Measurements from ENCODE around the gene SSUH2. TPM values are rescaled to one million over a fixed set of nuclear protein-coding genes. Genes with fewer than 3 reads are reported as not detected.

SSUH2 gene
- total RNA-seq, 1 experiment from 2014 or later = not detected

DNA sequence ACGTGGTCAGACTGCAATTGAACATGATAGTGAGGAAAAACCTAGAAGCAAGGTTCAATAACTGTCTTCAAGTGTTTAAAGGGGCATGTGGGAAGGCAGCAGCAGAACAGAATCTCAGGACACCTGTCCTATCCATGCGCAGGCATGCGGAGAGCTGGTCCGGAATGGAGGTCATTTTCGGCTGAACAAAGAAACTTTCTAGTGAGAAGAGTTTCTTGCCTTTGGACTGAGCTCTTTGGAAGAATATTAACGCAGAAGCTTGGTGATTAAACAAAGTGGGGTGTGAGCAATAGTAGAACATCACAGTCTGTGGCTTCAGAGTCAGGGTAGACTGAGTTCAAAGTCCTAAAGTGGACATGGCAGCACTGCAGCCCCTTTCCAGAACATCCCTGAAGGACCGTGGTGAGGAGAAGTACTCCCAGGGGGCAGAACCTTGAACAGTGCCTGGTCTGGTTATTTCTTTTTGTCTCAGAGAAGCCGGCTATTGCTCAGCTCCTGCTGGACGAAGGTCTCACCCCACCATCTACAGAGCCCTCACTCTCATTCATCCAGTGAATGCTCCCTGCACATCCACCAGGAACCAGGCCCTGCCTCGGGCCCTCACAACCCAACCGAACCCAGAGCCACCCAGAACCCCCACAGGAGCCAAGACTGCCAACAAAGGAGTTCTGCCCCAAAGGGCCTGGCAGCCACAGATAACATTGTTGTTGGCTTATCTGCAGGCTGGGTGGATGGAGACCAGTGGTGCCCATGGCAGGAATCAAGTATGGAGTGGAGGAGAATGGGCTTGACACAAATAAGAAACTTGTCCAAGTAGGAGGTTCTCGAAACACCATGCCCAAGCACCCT, 2.8 kb upstream of the SSUH2 start:
- in situ Hi-C loops (cut with HindIII; ENCODE audit: low pct_unique_long_range_greater_than_20kb, low sequenced_read_pairs) = no loop called here
- no peak for DNase-seq (ENCODE audit: low read depth, low spot score)

DNA sequence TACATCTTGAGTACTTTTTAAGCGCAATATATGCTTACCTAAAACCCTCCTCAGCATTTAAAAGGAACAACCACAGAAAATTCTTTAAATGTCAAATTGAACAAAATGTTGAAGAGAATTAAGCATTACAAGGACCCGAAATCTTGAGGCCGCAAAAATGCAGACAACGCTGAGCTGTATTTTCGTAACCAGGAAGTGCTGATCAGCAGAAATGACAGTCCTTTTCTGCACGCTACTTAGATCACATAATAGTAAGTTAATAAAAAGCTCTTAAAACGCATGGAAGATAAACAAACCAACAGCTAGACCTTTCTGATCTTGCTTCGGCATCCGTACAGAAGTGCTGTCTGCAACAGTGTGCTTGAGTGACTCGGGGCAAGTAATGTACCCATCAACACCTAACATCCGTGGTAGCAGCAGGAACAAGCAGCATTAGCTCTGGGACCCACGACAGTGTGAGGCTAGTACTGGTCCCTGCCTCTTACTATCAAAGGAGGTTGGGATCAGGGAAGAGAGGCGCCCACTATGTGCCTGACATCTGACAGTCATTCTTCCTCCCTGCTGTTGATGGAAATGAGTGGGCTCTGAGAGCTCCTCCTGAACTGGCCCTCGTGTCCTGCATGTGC, 1.8 kb upstream of the SSUH2 start:
- in situ Hi-C loops (cut with HindIII; ENCODE audit: low pct_unique_long_range_greater_than_20kb, low sequenced_read_pairs) = no loop called here

DNA sequence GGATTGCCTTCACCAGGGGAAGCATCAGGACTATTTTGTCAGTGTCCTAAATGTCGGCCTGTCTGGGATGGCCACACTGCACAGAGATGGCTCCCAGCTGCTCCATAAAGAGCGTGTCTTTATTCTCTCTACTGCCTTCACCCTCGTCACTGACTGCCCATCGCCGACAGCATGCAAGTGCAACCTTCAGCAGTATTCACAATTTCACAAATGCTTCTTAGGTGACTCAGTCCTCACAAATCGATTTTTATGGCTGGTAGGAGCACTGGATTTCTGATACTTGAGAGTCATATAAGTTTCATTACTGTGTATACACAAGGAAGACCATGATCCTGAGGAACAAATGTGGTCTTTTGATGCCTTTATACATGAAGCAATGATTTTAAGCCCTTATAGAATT, 1.1 kb upstream of the SSUH2 start:
- in situ Hi-C loops (cut with HindIII; ENCODE audit: low pct_unique_long_range_greater_than_20kb, low sequenced_read_pairs) = no loop called here
- DNase-seq (ENCODE audit: low read depth, low spot score) = no peak

More for the DNA sequence above, 1.8 kb upstream of the SSUH2 start:
- DNase-seq (ENCODE audit: low read depth, low spot score) = no peak

DNA sequence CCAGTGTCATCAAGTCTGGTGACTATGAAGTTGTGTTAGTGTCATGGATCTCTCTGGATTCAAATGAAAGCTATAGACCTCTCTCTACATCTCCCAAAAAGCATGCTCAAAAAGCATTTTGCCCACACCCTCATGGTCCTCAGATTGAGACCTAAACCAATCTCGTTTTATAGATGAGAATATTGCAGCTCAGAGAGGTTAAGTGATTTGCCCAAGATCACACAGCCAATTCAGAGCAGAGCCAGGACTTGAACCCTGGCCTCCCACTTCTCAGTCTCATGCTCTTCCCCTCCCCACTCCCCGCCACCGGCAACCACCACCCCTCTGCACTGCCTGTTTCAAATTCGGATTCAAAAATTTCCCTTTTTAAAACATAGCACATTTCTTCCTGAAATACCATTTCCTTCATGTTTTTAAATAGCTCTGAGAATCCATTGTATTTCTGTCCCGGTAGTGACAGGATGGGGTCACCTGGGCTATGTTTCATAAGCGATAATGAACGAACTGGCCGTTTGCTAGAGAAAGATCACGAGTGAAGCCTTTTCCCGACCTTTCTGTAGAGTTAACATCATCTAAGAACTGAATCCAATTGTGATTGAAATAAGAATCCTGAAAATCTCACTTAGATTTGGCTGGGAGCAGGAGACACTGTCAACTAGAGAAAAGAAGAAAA, 769 bp downstream of the SSUH2 start:
- DNase-seq (ENCODE audit: low read depth, low spot score) = no peak
- in situ Hi-C loops (cut with HindIII; ENCODE audit: low pct_unique_long_range_greater_than_20kb, low sequenced_read_pairs) = no loop called here

DNA sequence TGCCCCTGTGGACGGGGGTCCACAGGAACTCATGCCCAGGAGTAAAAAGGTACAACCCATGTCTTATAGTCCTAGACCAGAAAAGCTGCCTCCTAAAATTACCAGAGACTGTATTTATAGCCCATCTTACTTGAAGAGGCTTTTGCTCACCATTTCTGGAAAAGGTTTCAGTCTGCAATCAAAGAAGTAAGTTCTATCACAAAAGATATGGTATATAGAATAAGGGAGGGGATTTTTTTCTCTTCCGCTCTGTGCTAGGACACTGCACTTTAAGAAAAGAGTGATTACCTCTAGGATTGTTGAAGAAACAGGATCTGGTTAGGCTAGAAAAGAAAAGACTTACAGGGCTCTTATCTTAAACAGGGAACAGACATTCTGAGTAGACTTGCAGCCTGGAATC, 2.6 kb downstream of the SSUH2 start:
- in situ Hi-C loops (cut with HindIII; ENCODE audit: low pct_unique_long_range_greater_than_20kb, low sequenced_read_pairs) = no loop called here
- DNase-seq (ENCODE audit: low read depth, low spot score) = no peak

- in situ Hi-C loops (cut with HindIII; ENCODE audit: low pct_unique_long_range_greater_than_20kb, low sequenced_read_pairs) = no loop called here
These were observed 3.1 kb downstream of the SSUH2 start for GRCh38 chr3:8641472-8641871.

DNA sequence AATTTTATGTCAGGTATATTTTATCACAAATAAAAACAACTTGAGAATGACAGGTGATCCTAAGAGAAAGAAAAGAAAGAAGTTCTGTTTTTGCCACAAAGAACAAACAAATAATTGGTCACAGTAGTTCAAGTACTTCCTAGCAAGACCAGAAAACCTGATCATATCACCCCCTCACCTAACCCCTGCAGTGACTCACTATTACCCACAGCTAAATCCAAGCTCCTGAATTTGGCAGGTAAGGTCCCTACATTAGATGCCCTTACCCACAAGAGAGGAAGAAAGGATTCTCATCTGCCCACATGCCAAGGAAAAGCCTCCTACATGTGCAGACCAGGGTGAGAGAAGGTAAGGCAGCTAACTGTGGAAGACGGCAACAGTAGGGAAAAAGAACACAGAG, 4.4 kb downstream of the SSUH2 start:
- no peak for DNase-seq (ENCODE audit: low read depth, low spot score)
- in situ Hi-C loops (cut with HindIII; ENCODE audit: low pct_unique_long_range_greater_than_20kb, low sequenced_read_pairs) = no loop called here

More at GRCh38 chr3:8641472-8641871, 3.1 kb downstream of the SSUH2 start:
- no peak for DNase-seq (ENCODE audit: low read depth, low spot score)

GRCh38 chr3:8639659-8640000, 5.0 kb downstream of the SSUH2 start:
- in situ Hi-C loops (cut with HindIII; ENCODE audit: low pct_unique_long_range_greater_than_20kb, low sequenced_read_pairs) = no loop called here
- DNase-seq (ENCODE audit: low read depth, low spot score) = no peak

GRCh38 chr3:8638994-8639658, 5.5 kb downstream of the SSUH2 start:
- in situ Hi-C loops (cut with HindIII; ENCODE audit: low pct_unique_long_range_greater_than_20kb, low sequenced_read_pairs) = no loop called here
- DNase-seq (ENCODE audit: low read depth, low spot score) = no peak

- in situ Hi-C loops (cut with HindIII; ENCODE audit: low pct_unique_long_range_greater_than_20kb, low sequenced_read_pairs) = no loop called here
- no peak for DNase-seq (ENCODE audit: low read depth, low spot score)
These were observed 7.2 kb downstream of the SSUH2 start for GRCh38 chr3:8637348-8637747.

GRCh38 chr3:8635631-8636030, 9.0 kb downstream of the SSUH2 start:
- DNase-seq (ENCODE audit: low read depth, low spot score) = no peak
- in situ Hi-C loops (cut with HindIII; ENCODE audit: low pct_unique_long_range_greater_than_20kb, low sequenced_read_pairs) = no loop called here

GRCh38 chr3:8635125-8635524, 9.5 kb downstream of the SSUH2 start:
- in situ Hi-C loops (cut with HindIII; ENCODE audit: low pct_unique_long_range_greater_than_20kb, low sequenced_read_pairs) = no loop called here
- no peak for DNase-seq (ENCODE audit: low read depth, low spot score)

- in situ Hi-C loops (cut with HindIII; ENCODE audit: low pct_unique_long_range_greater_than_20kb, low sequenced_read_pairs) = no loop called here
- peak; percentile 23 for DNase-seq (ENCODE audit: low read depth, low spot score)
These were observed 12.0 kb downstream of the SSUH2 start for GRCh38 chr3:8632402-8633237.

GRCh38 chr3:8631661-8632060, 12.9 kb downstream of the SSUH2 start:
- no peak for DNase-seq (ENCODE audit: low read depth, low spot score)
- in situ Hi-C loops (cut with HindIII; ENCODE audit: low pct_unique_long_range_greater_than_20kb, low sequenced_read_pairs) = no loop called here

DNA sequence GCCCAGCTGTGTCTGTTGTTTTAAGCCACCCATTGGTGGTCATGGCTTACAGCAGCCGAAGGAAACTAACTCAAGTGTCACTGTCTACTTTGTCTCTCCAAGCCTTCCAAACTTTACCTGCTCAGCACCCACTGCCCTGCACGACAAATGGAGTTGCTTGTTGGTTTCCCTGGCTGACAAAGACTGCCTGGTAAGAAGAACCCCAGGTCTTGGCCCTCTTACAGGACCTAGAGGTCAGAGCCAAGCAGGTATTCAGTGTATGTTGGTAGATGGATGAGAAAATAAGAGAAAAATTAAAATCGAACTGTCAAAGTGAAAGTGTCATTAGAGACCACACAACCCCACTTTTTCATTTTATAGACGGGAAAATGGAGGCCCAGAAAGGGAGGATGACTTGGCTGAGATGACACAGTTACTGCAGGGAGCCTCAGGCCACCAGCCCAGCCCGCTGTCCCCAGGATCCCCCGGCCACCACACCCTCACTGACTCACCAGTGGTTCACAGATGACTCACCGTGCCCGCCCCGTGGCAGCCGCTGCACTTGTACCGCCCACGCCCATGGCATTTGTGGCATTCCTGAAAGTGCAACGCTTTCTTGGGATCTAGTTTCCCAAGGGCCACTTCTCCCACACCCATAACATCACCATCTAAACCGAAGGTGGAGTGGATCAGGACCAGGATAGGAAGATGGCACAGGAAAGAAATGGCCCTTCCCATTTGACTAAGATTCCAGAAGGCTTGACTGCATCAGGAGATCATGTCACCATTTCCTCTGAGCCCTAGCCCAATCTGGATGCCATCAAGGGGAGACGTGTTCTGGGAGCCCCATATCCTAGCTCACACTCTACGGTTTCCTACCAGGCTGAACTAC, 15.2 kb downstream of the SSUH2 start:
- in situ Hi-C loops (cut with HindIII; ENCODE audit: low pct_unique_long_range_greater_than_20kb, low sequenced_read_pairs) = no loop called here
- peak; percentile 79 for DNase-seq (ENCODE audit: low read depth, low spot score)

DNA sequence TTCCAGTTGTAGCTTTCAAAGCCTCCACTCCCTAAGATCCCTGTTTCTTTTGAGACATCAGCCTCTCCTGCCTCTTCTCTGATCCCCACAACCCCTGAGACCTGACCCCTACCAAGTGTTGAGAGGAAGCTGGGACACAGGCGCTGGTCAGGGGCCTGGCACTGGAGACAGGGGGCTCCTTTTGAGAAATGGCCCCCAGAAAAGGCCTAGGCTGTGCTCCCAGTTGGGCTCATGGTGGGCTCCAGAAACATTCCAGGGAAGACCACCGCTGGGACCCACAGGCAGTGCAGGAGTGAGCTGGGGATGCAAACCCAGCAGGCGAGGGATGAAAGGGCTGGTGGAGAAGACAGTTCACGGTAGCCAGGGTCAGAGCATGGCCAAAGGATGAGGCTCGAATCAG, 16.6 kb downstream of the SSUH2 start:
- in situ Hi-C loops (cut with HindIII; ENCODE audit: low pct_unique_long_range_greater_than_20kb, low sequenced_read_pairs) = no loop called here
- no peak for DNase-seq (ENCODE audit: low read depth, low spot score)
